ENCODE data around the gene GRK7. TPM values are rescaled to one million over a fixed set of nuclear protein-coding genes. Genes with fewer than 3 reads are reported as not detected.

Gene GRK7
- total and polyA plus RNA-seq, 9 of the 15 experiments (the other 6 are each of a cell fraction or from before 2014, with no cell fraction given), result 0.01 to 0.08 (median 0.04) TPM; not detected in 3

- 0 out of 6 replicates have a peak, but pooled peaks of 1 of the 3 experiments have one; percentile 13 for TF ChIP-seq ZBTB11 (CRISPR knock-in tag; IDR thresholded peaks at IDR 0.05)
- peak in 2 of 3 experiments; percentile 9 to 82 for TF ChIP-seq YY1 (IDR thresholded peaks at IDR 0.05; ENCODE audit: borderline replicate concordance in 1 of 3, control insufficient read depth in 1 of 3, extremely low read depth in 1 of 3, insufficient read depth in 3 of 3, insufficient read length in 1 of 3, insufficient replicate concordance in 2 of 3, low read depth in 1 of 3, low read length in 2 of 3)
- no peak for TF ChIP-seq CBFB (CRISPR knock-in tag; IDR thresholded peaks at IDR 0.05)
- no peak for TF ChIP-seq CHD1 (IDR thresholded peaks at IDR 0.05; ENCODE audit: low read length)
- no peak for TF ChIP-seq EGR1 (conservative IDR thresholded peaks at IDR 0.05)
- TF ChIP-seq ZFPM2 (CRISPR knock-in tag; IDR thresholded peaks at IDR 0.05), result no peak
- no peak for TF ChIP-seq JUNB (CRISPR knock-in tag; conservative IDR thresholded peaks at IDR 0.05)
- TF ChIP-seq HDGF (IDR thresholded peaks at IDR 0.05), result no peak
- no peak for TF ChIP-seq DACH1 (IDR thresholded peaks at IDR 0.05; ENCODE audit: partially characterized antibody)
- no peak for TF ChIP-seq GATAD2B (IDR thresholded peaks at IDR 0.05; ENCODE audit: borderline replicate concordance)
- TF ChIP-seq KAT2B (IDR thresholded peaks at IDR 0.05; ENCODE audit: low read depth, low read length), result no peak
- TF ChIP-seq ASH1L (IDR thresholded peaks at IDR 0.05; ENCODE audit: borderline replicate concordance, low read depth, partially characterized antibody), result peak; percentile 25
- TF ChIP-seq JUN (IDR thresholded peaks at IDR 0.05; ENCODE audit: borderline replicate concordance, low read depth, low read length), result 0 out of 2 replicates have a peak, but pooled peaks have one; percentile 4
- no peak for TF ChIP-seq JUN (CRISPR knock-in tag; IDR thresholded peaks at IDR 0.05; ENCODE audit: borderline replicate concordance)
- no peak for TF ChIP-seq SOX6 (IDR thresholded peaks at IDR 0.05)
- TF ChIP-seq MEIS2 (IDR thresholded peaks at IDR 0.05; ENCODE audit: partially characterized antibody), result peak; percentile 3
- peak; percentile 4; the same call in 1 of the 2 replicates for TF ChIP-seq ZBTB2 (IDR thresholded peaks at IDR 0.05)
- 0 out of 4 replicates have a peak, but pooled peaks of 1 of the 2 experiments have one; percentile 6 for TF ChIP-seq MLLT1 (IDR thresholded peaks at IDR 0.05)
- peak; percentile 73 for TF ChIP-seq ELF1 (tag; IDR thresholded peaks at IDR 0.05)
- no peak for TF ChIP-seq SAFB (IDR thresholded peaks at IDR 0.05; ENCODE audit: borderline replicate concordance, low read depth, low read length)
Measured at GRCh38 chr3:141738891-141739363, 24.3 kb upstream of the GRK7 start (continued).

Measured in K562 (cell line).